HFFc6 (cell line): ENCODE measurements around the gene SLC43A2. TPM values are rescaled to one million over a fixed set of nuclear protein-coding genes. Genes with fewer than 3 reads are reported as not detected.

Experiments
- DNase-seq: peaks from one replicate; pipeline ENCODE4 v3.0.0-alpha.2; 2018
- H3K27ac Mint-ChIP-seq: 2 replicates; pipeline ENCODE4 v1.8.0; 2020; ENCODE audit warnings: mild to moderate bottlenecking, mixed read lengths
- H3K27me3 Mint-ChIP-seq: 2 replicates; pipeline ENCODE4 v1.8.0; 2021; ENCODE audit warnings: mild to moderate bottlenecking, moderate library complexity, mixed read lengths; ENCODE audit not compliant: insufficient read depth
- H3K36me3 Mint-ChIP-seq: 2 replicates; pipeline ENCODE4 v1.8.0; 2021; ENCODE audit warnings: low read depth, mixed read lengths
- H3K4me1 Mint-ChIP-seq: 2 replicates; pipeline ENCODE4 v1.8.0; 2020; ENCODE audit warnings: low read depth, mixed read lengths
- H3K4me3 Mint-ChIP-seq: 2 replicates; pipeline ENCODE4 v1.8.0; 2020; ENCODE audit warnings: mild to moderate bottlenecking, moderate library complexity, mixed read lengths
- H3K9me3 Mint-ChIP-seq: 2 replicates; pipeline ENCODE4 v1.8.0; 2020; ENCODE audit warnings: mild to moderate bottlenecking, mixed read lengths
- CTCF ChIP-seq: fragments of 200-600 bp; sonication (generic); IDR thresholded peaks from 2 replicates; pipeline ENCODE4 v1.5.0; 2021; ENCODE audit warnings: antibody characterized with exemption, mild to moderate bottlenecking
- total RNA-seq, 6 experiments: library from RNA; stranded (reverse); fragmentation: NEBNext Ultra II Directional; extraction: Animal tissue kit (Norgen Biotek cat#: 25700); gene quantifications; 2 replicates in 1 of 6; 3 replicates in 5 of 6; pipeline ENCODE4 v1.2.3, GENCODE V29; 2021

Gene SLC43A2
- total RNA-seq, 6 experiments from 2014 or later: 6.4 to 11.2 (median 6.9) TPM

GRCh38 chr17:1623057-1623630, 5.5 kb downstream of the SLC43A2 start:
- H3K4me1 Mint-ChIP-seq: peaks cover 21% of the 10 kb centered on the region
- H3K27ac Mint-ChIP-seq: no peak overlapping the region
- TF ChIP-seq CTCF: no peak
- peaks cover 21% of the 10 kb centered on the region for H3K27me3 Mint-ChIP-seq
- no peak for DNase-seq
- H3K36me3 Mint-ChIP-seq: no peaks in the 10 kb centered on the region
- no peak overlapping the region for H3K4me3 Mint-ChIP-seq
- no peaks in the 10 kb centered on the region for H3K9me3 Mint-ChIP-seq

- Mint-ChIP-seq H3K4me3 (no peak overlapping the region), H3K36me3 (no peaks in the 10 kb centered on the region), H3K27ac (no peak overlapping the region), H3K9me3 (no peaks in the 10 kb centered on the region), H3K4me1 (peaks cover 19% of the 10 kb centered on the region), H3K27me3 (peaks cover 13% of the 10 kb centered on the region)
- no peak for TF ChIP-seq CTCF
- DNase-seq: no peak
These were observed 7.2 kb downstream of the SLC43A2 start for GRCh38 chr17:1621273-1621954.

- peaks cover 9% of the 10 kb centered on the region for H3K27me3 Mint-ChIP-seq
- no peaks in the 10 kb centered on the region for H3K36me3 Mint-ChIP-seq
- no peak overlapping the region for H3K27ac Mint-ChIP-seq
- no peaks in the 10 kb centered on the region for H3K9me3 Mint-ChIP-seq
- no peak for TF ChIP-seq CTCF
- H3K4me1 Mint-ChIP-seq: peaks cover 10% of the 10 kb centered on the region; the same call in 1 of the 2 replicates
- no peak for DNase-seq
- no peak overlapping the region for H3K4me3 Mint-ChIP-seq
These were observed 8.1 kb downstream of the SLC43A2 start for GRCh38 chr17:1620486-1620885.

GRCh38 chr17:1617620-1618174, 10.9 kb downstream of the SLC43A2 start:
- H3K4me1 Mint-ChIP-seq: peaks cover 9% of the 10 kb centered on the region; the same call in 1 of the 2 replicates
- TF ChIP-seq CTCF: no peak
- H3K9me3 Mint-ChIP-seq: no peaks in the 10 kb centered on the region
- peaks cover 4% of the 10 kb centered on the region for H3K27me3 Mint-ChIP-seq
- no peaks in the 10 kb centered on the region for H3K36me3 Mint-ChIP-seq
- DNase-seq: no peak
- peak overlapping the region; percentile 71; the same call in 1 of the 2 replicates for H3K27ac Mint-ChIP-seq
- no peak overlapping the region for H3K4me3 Mint-ChIP-seq

GRCh38 chr17:1616101-1616500, 12.5 kb downstream of the SLC43A2 start:
- Mint-ChIP-seq H3K9me3 (no peaks in the 10 kb centered on the region), H3K4me1 (peaks cover 9% of the 10 kb centered on the region; the same call in 1 of the 2 replicates), H3K27me3 (peaks cover 4% of the 10 kb centered on the region), H3K27ac (no peak overlapping the region), H3K36me3 (no peaks in the 10 kb centered on the region), H3K4me3 (no peak overlapping the region)
- DNase-seq: no peak
- no peak for TF ChIP-seq CTCF
